Measurements from ENCODE around the gene C5orf47. TPM values are rescaled to one million over a fixed set of nuclear protein-coding genes. Genes with fewer than 3 reads are reported as not detected.

C5orf47 gene
- total RNA-seq, 1 experiment from 2014 or later: not detected

GRCh38 chr5:173998531-173998930, 9.6 kb downstream of the C5orf47 start (continued):
- TF ChIP-seq REST (IDR thresholded peaks at IDR 0.05; ENCODE audit: low read depth) (no peak), ZNF274 (IDR thresholded peaks at IDR 0.05; ENCODE audit: low read depth, low read length) (no peak), EZH2phosphoT487 (IDR thresholded peaks at IDR 0.05; ENCODE audit: borderline replicate concordance) (no peak), RAD21 (IDR thresholded peaks at IDR 0.05; ENCODE audit: low read depth) (no peak)
- TF ChIP-seq, protein P1, sequence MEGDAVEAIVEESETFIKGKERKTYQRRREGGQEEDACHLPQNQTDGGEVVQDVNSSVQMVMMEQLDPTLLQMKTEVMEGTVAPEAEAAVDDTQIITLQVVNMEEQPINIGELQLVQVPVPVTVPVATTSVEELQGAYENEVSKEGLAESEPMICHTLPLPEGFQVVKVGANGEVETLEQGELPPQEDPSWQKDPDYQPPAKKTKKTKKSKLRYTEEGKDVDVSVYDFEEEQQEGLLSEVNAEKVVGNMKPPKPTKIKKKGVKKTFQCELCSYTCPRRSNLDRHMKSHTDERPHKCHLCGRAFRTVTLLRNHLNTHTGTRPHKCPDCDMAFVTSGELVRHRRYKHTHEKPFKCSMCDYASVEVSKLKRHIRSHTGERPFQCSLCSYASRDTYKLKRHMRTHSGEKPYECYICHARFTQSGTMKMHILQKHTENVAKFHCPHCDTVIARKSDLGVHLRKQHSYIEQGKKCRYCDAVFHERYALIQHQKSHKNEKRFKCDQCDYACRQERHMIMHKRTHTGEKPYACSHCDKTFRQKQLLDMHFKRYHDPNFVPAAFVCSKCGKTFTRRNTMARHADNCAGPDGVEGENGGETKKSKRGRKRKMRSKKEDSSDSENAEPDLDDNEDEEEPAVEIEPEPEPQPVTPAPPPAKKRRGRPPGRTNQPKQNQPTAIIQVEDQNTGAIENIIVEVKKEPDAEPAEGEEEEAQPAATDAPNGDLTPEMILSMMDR (IDR thresholded peaks at IDR 0.05 in 2 of 3, conservative IDR thresholded peaks at IDR 0.05 in 1 of 3; ENCODE audit: borderline replicate concordance in 1 of 3, insufficient read depth in 1 of 3, low read depth in 2 of 3, low read length in 2 of 3): no peak

GRCh38 chr5:174000076-174000475, 11.1 kb downstream of the C5orf47 start:
- Histone ChIP-seq H4K20me1 (ENCODE audit: insufficient read depth) (no peaks in the 10 kb centered on the region), H3K27me3 (ENCODE audit: insufficient read depth, low read length) (peaks cover 21% of the 10 kb centered on the region), H3K27ac (ENCODE audit: low read depth, low read length) (no peak overlapping the region), H3K9me3 (ENCODE audit: control insufficient read depth in 1 of 2, insufficient read depth in 1 of 2, low read depth in 1 of 2, low read length in 2 of 2) (no peaks in the 10 kb centered on the region), H3K79me2 (ENCODE audit: insufficient read depth, low read length) (no peaks in the 10 kb centered on the region), H3K4me1 (ENCODE audit: control insufficient read depth in 1 of 2, insufficient read depth in 2 of 2, low read length in 2 of 2) (no peaks in the 10 kb centered on the region), H3K4me2 (ENCODE audit: low read length) (no peak overlapping the region), H3K9me2 (ENCODE audit: insufficient read depth) (no peaks in the 10 kb centered on the region), H3K4me3 (replicated peaks in 1 of 2; ENCODE audit: low read depth in 1 of 2, low read length in 2 of 2) (no peak overlapping the region), H2AFZ (ENCODE audit: low read depth, low read length, poor library complexity, severe bottlenecking) (no peak overlapping the region), H3K9ac (ENCODE audit: low read length) (no peak overlapping the region), H3K36me3 (ENCODE audit: control insufficient read depth in 1 of 2, insufficient read depth in 2 of 2, low read length in 2 of 2) (no peaks in the 10 kb centered on the region)
- ChIA-PET POLR2A (no interaction called here), RAD21 (ENCODE audit: low non-redundant PET in 1 of 2, low total read pairs in 2 of 2, uncharacterized antibody in 2 of 2, unreplicated experiment in 2 of 2) (no interaction called here), CTCF (no interaction called here)
- no TSS peak for BruUV-seq (replicated peaks)
- TF ChIP-seq, protein P2, sequence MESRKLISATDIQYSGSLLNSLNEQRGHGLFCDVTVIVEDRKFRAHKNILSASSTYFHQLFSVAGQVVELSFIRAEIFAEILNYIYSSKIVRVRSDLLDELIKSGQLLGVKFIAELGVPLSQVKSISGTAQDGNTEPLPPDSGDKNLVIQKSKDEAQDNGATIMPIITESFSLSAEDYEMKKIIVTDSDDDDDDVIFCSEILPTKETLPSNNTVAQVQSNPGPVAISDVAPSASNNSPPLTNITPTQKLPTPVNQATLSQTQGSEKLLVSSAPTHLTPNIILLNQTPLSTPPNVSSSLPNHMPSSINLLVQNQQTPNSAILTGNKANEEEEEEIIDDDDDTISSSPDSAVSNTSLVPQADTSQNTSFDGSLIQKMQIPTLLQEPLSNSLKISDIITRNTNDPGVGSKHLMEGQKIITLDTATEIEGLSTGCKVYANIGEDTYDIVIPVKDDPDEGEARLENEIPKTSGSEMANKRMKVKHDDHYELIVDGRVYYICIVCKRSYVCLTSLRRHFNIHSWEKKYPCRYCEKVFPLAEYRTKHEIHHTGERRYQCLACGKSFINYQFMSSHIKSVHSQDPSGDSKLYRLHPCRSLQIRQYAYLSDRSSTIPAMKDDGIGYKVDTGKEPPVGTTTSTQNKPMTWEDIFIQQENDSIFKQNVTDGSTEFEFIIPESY (IDR thresholded peaks at IDR 0.05; ENCODE audit: extremely low read depth, insufficient replicate concordance, low read length): no peak
- TF ChIP-seq ZNF274 (IDR thresholded peaks at IDR 0.05; ENCODE audit: low read depth, low read length) (no peak), SRF (IDR thresholded peaks at IDR 0.05; ENCODE audit: low read depth) (no peak), CBX3 (IDR thresholded peaks at IDR 0.05; ENCODE audit: low read depth) (no peak), POLR2AphosphoS5 (IDR thresholded peaks at IDR 0.05; ENCODE audit: low read depth, low read length) (no peak), POLR2A (IDR thresholded peaks at IDR 0.05; ENCODE audit: borderline replicate concordance, extremely low read depth, insufficient read depth, insufficient read length) (no peak), ZFX (IDR thresholded peaks at IDR 0.05) (no peak), TCF7L2 (IDR thresholded peaks at IDR 0.05; ENCODE audit: borderline replicate concordance, extremely low read depth, insufficient read depth, insufficient read length) (no peak), JUND (IDR thresholded peaks at IDR 0.05) (no peak), MAX (IDR thresholded peaks at IDR 0.05) (no peak)
- TF ChIP-seq, protein P1 (IDR thresholded peaks at IDR 0.05 in 2 of 3, conservative IDR thresholded peaks at IDR 0.05 in 1 of 3; ENCODE audit: borderline replicate concordance in 1 of 3, insufficient read depth in 1 of 3, low read depth in 2 of 3, low read length in 2 of 3): no peak
- DNase-seq (ENCODE audit: low read depth, low spot score) (no peak), ATAC-seq (no peak)
- intact Hi-C loops (cut with micrococcal nuclease): no loop called here

Data from HCT116 (cell line).